Measurements from ENCODE around the gene RUSF1.

DNA sequence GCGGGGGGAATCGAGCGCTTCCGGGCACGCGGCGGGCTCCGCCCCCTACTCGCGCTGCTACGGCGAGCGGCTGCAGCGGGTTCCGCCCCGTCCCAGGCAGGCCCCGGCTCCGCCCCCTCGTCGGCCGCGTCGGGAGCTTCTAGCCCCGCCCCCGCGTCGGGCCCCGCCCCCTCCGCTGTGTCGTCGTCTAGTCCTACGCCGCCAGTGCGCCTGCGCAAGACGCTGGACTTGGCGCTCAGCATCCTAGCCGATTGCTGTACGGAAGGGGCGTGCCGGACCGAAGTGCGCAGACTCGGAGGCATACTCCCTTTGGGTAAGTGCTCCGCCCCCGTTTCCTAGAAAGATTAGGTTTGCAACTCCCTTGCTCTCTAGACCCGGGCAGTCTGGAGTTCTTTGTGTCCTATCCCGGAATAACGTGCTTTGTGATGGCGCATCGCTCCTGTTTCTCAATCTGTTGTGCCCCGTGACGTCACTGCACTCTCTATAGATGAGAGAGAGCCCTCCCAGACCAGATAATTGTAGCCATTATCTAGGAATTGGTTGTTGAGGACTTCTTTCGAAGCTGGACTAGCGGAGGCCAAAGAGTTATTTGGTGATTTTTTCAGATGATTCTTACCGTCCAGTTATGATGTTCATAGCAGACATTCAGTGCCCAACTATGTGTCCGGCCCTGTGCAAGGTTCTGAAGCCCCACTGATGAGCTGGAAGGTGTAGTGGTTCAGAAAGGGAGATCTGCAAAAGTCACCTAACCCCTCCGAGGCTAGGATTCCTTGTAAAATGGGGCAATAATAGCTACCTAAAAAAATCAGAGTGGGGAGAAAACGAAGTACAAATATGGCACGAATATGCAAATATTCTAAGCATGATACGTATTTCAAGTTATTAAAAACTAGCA lies 48.3 kb downstream of the RUSF1 start:
- TF ChIP-seq, protein P1, sequence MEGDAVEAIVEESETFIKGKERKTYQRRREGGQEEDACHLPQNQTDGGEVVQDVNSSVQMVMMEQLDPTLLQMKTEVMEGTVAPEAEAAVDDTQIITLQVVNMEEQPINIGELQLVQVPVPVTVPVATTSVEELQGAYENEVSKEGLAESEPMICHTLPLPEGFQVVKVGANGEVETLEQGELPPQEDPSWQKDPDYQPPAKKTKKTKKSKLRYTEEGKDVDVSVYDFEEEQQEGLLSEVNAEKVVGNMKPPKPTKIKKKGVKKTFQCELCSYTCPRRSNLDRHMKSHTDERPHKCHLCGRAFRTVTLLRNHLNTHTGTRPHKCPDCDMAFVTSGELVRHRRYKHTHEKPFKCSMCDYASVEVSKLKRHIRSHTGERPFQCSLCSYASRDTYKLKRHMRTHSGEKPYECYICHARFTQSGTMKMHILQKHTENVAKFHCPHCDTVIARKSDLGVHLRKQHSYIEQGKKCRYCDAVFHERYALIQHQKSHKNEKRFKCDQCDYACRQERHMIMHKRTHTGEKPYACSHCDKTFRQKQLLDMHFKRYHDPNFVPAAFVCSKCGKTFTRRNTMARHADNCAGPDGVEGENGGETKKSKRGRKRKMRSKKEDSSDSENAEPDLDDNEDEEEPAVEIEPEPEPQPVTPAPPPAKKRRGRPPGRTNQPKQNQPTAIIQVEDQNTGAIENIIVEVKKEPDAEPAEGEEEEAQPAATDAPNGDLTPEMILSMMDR (conservative IDR thresholded peaks at IDR 0.05 in 1 of 2, IDR thresholded peaks at IDR 0.05 in 1 of 2; ENCODE audit: low read depth in 1 of 2, low read length in 2 of 2) = no peak
- no peak for TF ChIP-seq EZH2 (IDR thresholded peaks at IDR 0.05; ENCODE audit: low read length, missing control alignments)
